ENCODE results near the gene WNT7A.

WNT7A gene

GRCh38 chr3:13825821-13826220 lies 54.0 kb downstream of the WNT7A start:
- no peak for DNase-seq

- DNase-seq = no peak
Observed at GRCh38 chr3:13825311-13825579, 54.6 kb downstream of the WNT7A start.

GRCh38 chr3:13824521-13825310 lies 55.2 kb downstream of the WNT7A start:
- DNase-seq = no peak

GRCh38 chr3:13823692-13824091 lies 56.2 kb downstream of the WNT7A start:
- DNase-seq = no peak

GRCh38 chr3:13822871-13823585 lies 56.8 kb downstream of the WNT7A start:
- DNase-seq = no peak

GRCh38 chr3:13822042-13822441 lies 57.8 kb downstream of the WNT7A start:
- DNase-seq = no peak

GRCh38 chr3:13821126-13821525 lies 58.7 kb downstream of the WNT7A start:
- no peak for DNase-seq

GRCh38 chr3:13818919-13819318 lies 61.0 kb downstream of the WNT7A start:
- DNase-seq = no peak

GRCh38 chr3:13815088-13815683 lies 64.7 kb downstream of the WNT7A start:
- no peak for DNase-seq

- DNase-seq = no peak
Observed at GRCh38 chr3:13812034-13812471, 67.8 kb downstream of the WNT7A start.

- DNase-seq = no peak
Observed at GRCh38 chr3:13811614-13812013, 68.3 kb downstream of the WNT7A start.

GRCh38 chr3:13808550-13808949 lies 71.3 kb downstream of the WNT7A start:
- no peak for DNase-seq

- no peak for DNase-seq
Observed at GRCh38 chr3:13801361-13802204, 78.3 kb downstream of the WNT7A start.

GRCh38 chr3:13800064-13800463 lies 79.8 kb downstream of the WNT7A start:
- DNase-seq = no peak

- no peak for DNase-seq
Observed at GRCh38 chr3:13798401-13798800, 81.5 kb downstream of the WNT7A start.

- no peak for DNase-seq
Observed at GRCh38 chr3:13796701-13797460, 83.0 kb downstream of the WNT7A start.

- DNase-seq = no peak
Observed at GRCh38 chr3:13795816-13796215, 84.1 kb downstream of the WNT7A start.

GRCh38 chr3:13794322-13794721 lies 85.5 kb downstream of the WNT7A start:
- DNase-seq = no peak

GRCh38 chr3:13793451-13793850 lies 86.4 kb downstream of the WNT7A start:
- no peak for DNase-seq

- DNase-seq = no peak
Observed at GRCh38 chr3:13792512-13793371, 87.1 kb downstream of the WNT7A start.

- DNase-seq = no peak
Observed at GRCh38 chr3:13792051-13792490, 87.8 kb downstream of the WNT7A start.
